GM21529 (cell line): ENCODE results near the gene TXNL4A.
A peak's percentile ranks its signal among the peaks of the same experiment; 100 is the strongest.
"Not testable (repeated sequence)": the region's sequence is repeated elsewhere in the genome, so short reads cannot be mapped to it uniquely, and the experiment has no call there.

Experiments
- ATAC-seq: cut with Tn5 transposase; IDR thresholded peaks from one replicate; pipeline ENCODE4 v1.9.1; 2021; ENCODE audit not compliant: unreplicated experiment

The TXNL4A gene, protein sequence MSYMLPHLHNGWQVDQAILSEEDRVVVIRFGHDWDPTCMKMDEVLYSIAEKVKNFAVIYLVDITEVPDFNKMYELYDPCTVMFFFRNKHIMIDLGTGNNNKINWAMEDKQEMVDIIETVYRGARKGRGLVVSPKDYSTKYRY

DNA sequence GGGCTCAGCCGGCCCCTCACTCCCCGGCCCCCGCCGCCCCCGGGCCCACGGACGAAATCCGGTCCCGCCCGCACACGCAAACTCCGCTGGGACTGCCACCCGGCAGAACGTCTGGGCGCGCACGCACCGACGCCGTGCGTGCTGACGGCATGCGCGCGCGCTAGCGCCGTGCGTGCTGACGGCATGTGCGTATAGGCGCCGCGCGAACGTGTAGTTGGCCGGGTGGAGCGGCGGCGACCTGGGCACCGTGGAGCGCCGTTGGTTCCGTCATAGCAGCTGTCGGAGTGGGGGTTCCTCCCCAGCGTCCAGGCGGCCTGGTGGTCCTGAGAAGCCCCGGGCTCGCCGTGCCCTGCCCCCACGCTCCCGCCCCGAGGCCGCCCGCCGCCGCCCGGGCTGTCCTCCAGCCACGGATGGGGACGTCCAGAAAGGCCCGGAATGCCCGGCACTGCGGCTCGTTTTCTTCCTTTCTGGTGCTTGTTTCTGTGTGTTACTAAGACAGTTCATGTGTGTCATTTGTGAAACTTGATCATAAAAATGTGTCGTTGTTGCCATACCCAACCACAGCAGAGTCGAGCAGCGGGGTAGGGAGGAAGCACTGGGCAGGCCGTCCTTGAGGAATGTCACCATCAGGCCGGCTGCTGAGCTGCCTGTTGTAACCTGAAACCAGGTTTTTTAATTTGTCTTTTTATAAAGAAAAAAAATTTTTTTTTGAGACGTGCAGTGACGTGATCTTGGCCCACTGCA, at the start of gene TXNL4A:
Gene TXNL4A, minus strand, starts transcription at position 113 of the 744 bp plus-strand sequence. CDS start 171 bp downstream, outside the sequence.
- ATAC-seq: peak; percentile 96

- ATAC-seq: no peak
These were observed 48.9 kb upstream of the TXNL4A start for GRCh38 chr18:80037300-80037699.

DNA sequence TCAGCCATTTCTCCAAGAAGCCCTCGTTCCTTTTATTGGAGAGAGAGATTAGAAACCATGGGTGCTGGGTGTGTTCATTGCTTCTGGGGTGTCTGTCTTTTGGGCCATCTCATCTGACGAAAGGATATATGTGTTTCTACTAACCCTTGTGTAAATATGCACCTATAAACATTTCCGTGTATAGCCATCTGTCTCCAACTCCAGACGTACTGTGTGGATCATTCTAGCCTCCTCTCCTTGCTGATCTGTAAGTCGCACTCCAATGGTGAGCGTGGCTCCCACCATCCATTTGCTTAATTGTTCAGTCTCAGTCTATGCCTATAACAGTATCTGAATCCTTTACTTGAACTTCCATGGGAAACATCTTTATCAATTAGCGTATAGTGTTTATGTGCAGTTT, 47.6 kb upstream of the TXNL4A start:
- ATAC-seq: no peak

DNA sequence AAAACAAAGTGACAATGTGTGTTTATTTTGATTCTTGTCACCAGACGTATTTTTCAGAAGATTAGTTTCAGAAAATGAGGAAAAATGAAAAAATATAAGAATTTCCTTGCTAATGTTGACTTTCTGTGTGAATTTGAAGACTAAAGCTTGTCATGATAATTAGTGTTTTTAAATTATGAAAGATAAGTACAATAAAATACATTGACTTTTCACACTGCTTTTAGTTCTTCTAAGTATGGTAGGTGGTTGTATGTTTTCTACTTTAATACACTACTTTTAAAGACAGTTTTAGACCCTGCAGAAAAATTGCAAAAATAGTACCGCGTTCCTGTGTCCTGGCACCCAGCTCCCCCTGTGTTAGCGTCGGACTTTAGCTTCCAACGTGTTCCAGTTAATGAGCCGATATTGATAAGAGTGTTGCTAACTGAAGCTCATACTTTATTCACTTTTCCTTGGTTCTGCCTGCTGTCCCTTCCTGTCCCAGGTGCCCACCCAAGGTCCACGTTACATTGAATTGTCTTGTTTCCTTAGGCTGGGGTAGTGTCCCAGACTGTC, 46.6 kb upstream of the TXNL4A start:
- no peak for ATAC-seq

- ATAC-seq: peak; percentile 76
These were observed 45.9 kb upstream of the TXNL4A start, which contains the start of gene RBFA for GRCh38 chr18:80034068-80034851. RBFA (plus strand) TSS chr18:80034434; CDS start chr18:80034496, 62 bp downstream.

GRCh38 chr18:80033181-80034067, 45.1 kb upstream of the TXNL4A start:
- ATAC-seq: no peak

DNA sequence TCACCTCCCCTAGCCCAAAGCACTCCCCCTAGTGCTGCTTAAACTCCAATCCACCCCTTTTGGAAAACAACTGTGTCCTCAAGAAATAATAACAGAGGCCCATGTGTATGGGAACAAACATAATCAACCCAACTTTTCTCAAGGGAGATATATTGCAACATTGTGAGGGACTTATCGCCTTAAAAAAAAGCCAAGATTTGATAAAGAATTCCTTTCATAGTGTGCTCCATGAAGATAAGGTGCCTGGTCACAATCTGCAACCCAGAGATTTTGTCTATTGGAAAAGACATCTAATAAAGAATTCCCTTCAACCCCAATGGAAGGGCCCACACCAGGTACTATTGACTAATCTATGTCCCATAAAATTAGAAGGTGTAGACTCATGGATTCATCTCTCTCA, 41.3 kb upstream of the TXNL4A start:
- ATAC-seq: no peak

DNA sequence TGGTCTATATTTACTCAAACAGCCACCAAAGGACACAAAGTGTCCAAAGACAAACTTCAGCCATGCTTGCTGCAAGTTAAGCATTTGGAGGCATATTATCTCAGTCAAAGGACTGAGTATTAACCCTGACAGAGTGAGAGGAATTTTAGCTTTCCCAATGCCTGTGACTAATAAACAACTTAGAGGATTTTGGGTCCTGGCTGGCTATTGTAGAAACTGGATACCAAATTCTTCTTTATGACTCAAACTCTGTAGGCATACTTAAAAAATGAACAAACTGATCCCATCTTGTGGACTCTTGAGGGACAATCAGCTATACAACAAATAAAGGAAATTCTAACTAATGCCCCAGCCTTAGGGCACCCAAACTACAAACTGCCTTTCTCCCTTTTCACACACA, 39.4 kb upstream of the TXNL4A start:
- ATAC-seq: not testable (repeated sequence)

GRCh38 chr18:80026363-80026762, 38.0 kb upstream of the TXNL4A start:
- ATAC-seq: no peak

DNA sequence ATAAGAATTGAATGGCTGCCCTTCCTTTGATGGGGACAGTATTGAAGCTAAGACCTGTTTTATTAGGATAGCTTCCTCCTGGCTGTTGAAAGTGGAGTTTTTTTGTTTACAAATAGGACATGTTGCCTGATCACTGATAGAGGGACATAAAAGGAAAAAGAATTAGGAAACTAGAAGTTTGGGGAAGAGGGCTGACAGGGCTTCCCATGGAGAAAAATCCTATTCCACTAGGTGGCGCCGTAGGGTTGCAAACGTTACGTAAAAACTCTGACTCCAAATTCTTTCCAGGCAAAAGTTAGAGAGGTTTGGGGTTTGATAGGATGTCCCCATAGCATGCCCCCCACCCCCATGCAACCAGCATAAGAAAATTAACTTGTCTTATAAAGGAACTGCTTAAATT, 34.8 kb upstream of the TXNL4A start:
- no peak for ATAC-seq

GRCh38 chr18:80022613-80023012, 34.2 kb upstream of the TXNL4A start:
- no peak for ATAC-seq

DNA sequence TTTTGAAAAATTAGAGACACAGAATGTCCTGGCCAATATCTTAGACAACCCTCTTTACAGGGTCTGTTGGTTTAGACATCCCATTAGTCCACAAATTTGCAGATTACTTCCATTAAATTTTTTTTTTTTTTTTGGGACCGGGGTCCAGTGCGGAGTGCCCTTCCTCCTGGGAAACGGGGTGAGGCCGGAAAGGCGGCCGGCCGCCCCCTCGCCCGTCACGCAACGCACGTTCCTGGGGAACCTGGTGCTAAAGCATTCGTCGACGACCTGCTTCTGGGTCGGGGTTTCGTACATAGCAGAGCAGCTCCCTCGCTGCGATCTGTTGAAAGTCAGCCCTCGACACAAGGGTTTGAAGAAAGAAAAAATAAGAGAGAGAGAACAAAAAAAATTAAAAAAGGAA, 24.4 kb upstream of the TXNL4A start:
- no peak for ATAC-seq

GRCh38 chr18:80011496-80012137, 23.3 kb upstream of the TXNL4A start:
- not testable (repeated sequence) for ATAC-seq

GRCh38 chr18:80010551-80010906, 22.2 kb upstream of the TXNL4A start:
- no peak for ATAC-seq

- ATAC-seq: no peak
These were observed 21.5 kb upstream of the TXNL4A start for GRCh38 chr18:80009661-80010550.

- ATAC-seq: no peak
These were observed 18.4 kb upstream of the TXNL4A start for GRCh38 chr18:80006724-80007123.

- ATAC-seq: no peak
These were observed 16.4 kb upstream of the TXNL4A start for GRCh38 chr18:80004600-80005342.

- no peak for ATAC-seq
These were observed 14.1 kb upstream of the TXNL4A start for GRCh38 chr18:80002468-80002867.
